HG02623 (cell line): ENCODE measurements around the gene LHFPL3.
"Not testable (repeated sequence)": the region's sequence is repeated elsewhere in the genome, so short reads cannot be mapped to it uniquely, and the experiment has no call there.

Experiments
- ATAC-seq: cut with Tn5 transposase; IDR thresholded peaks from one replicate; pipeline ENCODE4 v1.9.1; 2021; ENCODE audit warnings: moderate library complexity; ENCODE audit not compliant: unreplicated experiment

LHFPL3 gene

DNA sequence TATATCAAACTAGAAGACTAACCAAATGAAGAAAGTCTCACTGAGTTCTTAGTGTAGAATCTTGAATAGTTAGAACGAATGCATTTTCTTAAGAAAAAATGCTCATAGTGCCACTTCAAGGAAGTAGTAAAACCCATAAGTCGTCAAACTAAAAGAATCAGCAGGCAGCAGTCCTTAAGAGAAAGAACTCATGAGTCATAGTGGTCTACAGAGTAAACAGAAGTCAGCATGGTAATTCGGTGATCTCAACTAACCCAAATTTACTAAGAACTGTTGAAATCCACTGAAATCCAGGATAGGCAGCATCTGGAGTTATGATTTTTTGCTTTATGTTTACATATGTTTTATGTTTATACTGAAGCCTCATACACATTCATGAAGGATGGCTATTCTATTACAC lies 256.2 kb downstream of the LHFPL3 start:
- ATAC-seq: no peak

DNA sequence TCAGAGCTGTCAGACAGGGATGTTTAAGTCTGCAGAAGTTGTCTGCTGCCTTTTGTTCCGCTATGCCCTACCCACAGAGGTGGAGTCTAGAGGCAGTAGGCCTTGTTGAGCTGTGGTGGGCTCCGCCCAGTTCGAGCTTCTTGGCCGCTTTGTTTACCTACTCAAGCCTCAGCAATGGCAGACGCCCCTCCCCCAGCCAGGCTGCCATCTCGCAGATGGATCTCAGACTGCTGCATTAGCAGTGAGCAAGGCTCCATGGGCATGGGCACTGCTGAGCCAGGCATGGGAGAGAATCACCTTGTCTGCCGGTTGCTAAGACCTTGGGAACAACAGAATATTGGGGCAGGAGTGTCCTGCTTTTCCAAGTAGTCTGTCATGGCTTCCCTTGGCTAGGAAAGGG lies 267.2 kb downstream of the LHFPL3 start:
- ATAC-seq: not testable (repeated sequence)

DNA sequence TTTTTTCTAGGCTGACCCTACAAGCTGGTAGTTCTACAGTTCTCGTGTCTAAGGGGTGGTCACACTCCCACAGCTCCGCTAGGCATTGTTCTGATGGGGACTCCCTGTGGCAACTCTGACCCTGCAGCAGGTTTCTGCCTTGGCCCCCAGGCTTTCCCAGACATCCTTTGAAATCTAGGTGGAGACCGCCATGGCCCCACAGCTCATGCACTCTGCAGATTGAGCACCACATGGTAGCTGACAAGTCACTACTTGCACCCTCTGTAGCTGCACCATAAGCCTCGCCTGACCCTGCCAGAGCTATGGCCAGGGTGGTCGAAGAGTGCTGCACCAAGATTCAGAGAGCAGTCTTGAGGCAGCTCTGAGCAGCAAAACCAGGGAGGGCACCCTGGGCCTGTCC lies 275.6 kb downstream of the LHFPL3 start:
- ATAC-seq: no peak

DNA sequence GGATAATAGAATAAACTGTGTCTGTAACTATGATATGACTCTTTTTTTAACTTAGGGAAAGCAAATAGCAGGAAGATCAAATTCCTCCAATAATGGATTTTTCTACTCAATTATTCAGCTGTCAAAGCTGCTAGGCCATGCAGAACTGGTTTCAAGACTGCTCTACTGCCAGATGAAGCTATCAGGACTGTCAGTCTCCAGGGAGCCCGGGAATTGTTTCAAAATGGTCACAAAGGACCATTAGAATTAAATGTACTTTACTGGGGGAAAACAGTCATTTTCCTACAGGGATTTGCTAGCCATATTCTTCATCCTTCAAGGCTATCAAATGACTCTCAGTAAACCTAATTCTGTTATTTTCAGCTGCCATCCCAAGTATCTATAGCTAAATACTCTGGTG lies 276.3 kb downstream of the LHFPL3 start:
- ATAC-seq: no peak

DNA sequence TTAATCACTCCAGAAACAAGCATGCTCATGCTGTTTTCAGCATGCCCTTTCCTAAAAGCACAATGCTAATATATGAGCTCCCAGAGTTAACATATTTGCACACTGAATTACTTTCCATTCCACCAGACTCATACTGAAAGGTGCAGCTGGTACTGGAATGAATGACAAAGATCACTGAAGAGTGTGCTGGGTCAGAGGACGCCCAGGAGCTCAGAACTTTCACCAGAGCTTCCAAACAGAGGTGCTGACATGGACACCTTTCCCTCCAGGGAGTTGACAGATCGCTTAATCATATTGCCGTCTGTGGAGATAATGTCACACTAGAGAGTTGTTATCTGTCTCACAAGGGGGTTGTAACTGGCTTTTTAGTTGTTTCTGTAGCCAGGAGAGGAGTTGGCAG lies 292.9 kb downstream of the LHFPL3 start:
- no peak for ATAC-seq

DNA sequence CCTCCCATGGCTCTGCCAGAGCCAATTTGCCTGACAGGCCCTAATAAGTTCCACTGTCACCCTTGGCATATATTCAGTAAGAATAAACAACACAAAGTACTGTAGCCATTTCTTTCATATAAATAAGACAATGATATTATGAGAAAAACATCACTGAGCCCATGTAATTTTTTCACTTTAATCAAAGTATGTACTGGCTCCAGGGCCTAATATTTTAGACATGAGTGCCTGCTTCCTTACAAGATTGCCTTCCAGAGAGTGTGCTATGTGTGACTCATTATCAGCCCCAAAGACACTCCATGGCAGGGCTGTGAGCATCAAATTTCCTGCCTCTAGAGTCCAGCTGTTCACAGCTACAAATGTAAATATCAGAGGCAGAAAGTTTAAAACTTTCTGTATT lies 297.6 kb downstream of the LHFPL3 start:
- no peak for ATAC-seq

DNA sequence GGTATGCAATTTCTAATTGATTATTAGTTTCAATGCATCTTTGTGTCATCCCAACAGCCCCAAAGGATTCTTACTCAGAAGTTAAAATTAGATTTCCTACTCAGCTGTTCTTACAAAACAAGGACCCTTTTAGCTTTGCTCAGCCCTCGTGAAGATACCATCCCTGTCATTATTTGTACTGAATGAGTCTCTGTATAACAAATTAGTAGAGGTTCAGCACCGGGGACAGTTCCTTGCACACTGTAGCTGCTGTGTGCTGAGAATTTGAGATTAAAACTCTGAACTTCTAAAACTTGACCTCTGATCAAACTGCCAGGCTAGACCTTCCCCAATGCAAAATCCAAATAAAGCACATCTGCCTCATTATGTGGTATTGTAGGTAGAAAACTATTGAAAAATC lies 299.1 kb downstream of the LHFPL3 start:
- no peak for ATAC-seq

DNA sequence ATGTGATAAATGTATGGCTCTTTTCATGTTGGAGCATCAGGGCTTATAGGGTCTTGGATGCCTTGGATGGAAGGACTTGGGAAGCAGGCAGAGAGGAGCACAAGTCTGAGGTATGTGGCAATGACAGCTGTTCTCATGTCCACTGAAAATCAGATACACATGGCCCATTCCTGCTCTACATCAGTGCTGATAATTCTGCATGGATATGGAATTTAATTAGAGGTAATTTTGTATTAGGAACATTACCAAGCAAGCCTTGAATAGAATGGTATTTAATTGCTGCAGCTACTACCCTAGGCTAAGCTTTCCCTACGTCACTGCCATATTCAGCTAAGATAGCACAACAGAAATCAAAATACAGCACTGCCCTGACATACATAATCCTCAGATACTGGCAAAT lies 299.6 kb downstream of the LHFPL3 start:
- no peak for ATAC-seq

DNA sequence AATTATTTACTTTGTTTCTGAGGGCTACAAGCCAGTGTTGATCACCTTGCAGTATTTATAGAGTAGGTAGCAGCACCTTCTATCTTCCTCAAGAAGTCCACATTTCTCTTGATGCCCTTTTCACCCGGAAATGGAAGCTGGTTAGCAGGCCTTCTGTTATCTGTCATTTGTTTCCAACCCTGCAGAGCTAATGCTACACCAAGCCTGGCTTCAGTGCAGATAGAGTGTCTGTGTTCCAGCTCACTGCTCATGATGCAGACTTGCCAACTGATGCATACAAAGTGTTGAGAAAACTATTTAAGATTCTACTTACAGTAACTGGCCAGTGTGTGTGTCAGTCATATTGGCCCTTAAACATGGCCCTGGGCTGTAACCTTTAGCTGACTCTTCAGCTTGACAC lies 301.0 kb downstream of the LHFPL3 start:
- ATAC-seq: no peak

DNA sequence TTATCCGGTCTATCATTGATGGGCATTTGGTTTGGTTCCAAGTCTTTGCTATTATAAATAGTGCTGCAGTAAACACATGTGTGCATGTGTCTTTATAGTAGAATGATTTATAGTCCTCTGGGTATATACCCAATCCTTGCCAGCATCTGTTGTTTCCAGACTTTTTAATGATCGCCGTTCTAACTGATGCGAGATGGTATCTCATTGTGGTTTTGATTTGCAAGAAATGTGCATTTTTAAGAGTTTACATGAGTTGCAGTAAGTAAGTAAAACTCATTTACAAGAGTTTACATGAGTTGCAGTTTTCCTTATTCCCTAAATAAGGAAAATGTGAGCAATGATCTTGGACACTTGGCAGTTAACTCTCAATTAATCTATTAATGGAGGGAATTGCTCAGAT lies 312.1 kb downstream of the LHFPL3 start:
- ATAC-seq: no peak

DNA sequence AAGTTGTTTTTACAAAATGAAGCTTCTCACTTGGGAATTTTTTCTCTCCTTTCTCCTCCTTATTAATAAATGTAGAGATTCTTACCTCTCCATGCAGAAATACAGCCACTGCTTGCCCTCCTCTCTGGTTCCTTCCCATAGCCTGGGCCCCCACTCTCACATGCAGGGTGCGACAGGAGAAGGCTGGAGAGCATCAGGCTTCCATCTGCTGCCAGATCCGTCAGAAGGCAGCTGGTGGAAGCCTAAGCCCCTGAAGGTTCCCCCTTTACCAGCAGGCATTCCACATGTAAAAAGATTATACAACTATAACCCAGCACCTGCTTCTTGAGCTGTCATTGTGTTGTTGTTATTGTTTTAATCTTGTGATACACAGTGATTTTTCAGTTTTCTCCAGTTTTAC lies 314.2 kb downstream of the LHFPL3 start:
- ATAC-seq: no peak

DNA sequence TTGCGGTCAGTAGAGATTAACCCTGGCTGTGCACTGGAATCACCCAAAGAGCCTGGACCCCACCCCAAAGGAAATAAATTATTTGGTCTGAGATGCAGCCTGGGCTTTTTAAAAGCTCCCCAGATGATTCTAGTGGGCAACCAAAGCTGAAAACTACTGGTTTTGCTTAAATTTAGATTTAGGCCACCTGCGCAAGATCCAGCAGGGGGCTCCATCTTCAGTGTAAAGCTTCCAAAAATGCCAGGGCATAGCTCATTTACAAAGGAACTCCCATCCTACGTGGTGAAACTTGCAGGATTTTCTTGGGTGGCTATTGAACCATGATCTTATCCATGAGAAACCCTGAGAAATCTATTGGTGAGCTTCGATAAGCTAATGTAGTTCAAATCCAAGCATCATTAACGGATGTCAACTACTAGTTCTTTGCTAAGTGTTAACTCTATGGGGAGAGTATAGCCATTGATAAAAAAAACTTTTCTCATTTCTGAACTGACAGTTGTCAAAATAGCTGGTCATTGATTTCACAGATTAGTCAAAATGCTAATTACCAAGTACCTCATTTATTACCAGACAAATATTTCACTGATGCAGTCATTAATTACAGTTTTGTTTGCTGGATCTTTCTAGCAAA lies 315.3 kb downstream of the LHFPL3 start:
- ATAC-seq: no peak

DNA sequence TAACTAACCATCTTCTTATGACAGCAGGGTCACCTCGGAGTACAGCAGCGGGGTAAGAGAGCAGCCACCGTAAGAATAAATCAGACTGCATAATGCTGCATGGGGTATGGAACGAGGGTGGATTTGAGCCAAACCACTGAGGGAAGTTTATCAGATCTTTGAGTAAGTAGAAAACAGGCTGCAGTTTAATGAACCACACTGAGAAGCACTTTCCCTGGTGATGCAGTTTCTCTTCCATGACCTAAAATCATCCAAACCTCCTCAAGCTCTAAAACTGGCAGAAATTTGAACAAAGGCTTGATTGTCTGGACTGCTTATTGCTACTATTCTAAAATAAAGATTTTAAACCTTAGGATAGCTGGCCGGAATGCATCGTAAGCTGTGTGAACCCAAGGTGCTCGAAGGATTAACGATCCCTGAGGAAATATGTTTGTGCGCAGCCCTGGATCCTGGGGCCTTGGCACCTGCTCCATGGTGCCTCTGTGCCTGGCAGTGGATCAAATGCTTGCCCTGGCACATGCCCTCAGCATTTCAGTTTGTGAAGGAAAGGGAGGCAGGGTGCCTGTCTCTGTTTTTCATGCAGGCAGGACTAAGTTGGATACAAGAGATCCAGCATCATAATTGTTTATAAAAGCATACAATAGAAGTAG lies 322.7 kb downstream of the LHFPL3 start:
- ATAC-seq: no peak

DNA sequence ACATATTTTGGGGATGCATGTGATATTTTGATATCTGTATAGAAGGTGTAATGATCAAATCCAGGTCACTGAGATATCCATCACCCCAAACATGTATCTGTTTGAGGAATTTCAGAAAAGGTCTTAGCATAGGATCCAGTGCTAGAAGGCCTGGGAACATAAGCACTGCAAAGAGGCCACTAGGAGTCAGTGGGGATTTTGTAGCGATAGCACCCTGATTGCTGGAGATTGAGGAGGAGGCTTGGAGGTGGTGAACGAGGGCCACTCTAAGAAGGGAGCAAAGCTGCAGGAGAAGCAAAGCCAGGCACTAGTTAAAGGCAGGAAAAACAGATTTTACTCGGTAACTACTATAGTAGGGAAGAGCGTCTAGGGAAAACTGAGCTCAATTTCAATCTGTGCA lies 324.0 kb downstream of the LHFPL3 start:
- ATAC-seq: no peak

DNA sequence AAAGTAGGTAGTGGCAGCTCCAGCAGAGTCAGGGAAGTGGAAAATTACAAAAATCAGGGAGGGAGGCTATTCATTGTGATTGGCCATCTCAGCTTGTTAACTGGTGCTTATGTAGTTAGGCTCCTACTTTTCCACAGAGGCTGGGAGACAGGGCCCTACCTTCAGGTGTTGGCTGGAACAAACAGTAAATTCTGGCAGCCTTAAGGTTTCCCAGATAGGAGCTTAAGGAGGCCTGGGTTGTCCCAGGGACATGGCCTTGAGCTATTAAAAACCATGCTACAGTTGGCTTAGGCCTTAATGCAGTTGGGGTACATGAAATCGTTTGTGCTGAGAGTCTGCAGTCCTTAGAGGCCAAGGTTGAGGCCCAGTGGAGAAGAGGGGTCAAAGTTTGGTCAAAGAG lies 324.5 kb downstream of the LHFPL3 start:
- ATAC-seq: no peak

DNA sequence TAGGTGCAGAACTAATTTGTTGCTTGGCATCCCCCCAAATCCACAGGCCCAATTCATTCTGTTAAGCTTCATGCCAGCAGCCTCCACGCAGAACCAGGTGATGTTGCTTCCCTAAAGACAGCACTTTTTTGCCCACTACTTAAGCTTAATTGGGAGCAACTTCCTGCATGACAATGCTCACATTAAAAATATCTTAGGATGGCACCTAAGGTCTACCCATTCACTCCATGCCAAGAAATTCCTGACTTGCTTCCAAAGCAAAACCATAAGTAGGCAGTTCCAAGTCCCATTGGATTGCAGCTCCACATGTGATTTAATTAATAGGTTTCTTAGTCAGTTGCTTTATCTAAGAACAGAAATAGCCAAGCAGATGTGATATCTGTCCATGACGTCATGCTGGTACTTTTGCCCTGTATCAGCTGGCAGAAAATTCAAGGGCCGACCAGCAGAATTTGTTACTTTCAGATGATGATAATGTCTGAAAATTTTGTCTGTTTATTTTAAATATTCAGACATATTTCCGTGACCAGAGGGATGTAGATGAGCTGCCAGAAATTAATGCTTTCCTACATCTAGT lies 325.5 kb downstream of the LHFPL3 start:
- no peak for ATAC-seq

DNA sequence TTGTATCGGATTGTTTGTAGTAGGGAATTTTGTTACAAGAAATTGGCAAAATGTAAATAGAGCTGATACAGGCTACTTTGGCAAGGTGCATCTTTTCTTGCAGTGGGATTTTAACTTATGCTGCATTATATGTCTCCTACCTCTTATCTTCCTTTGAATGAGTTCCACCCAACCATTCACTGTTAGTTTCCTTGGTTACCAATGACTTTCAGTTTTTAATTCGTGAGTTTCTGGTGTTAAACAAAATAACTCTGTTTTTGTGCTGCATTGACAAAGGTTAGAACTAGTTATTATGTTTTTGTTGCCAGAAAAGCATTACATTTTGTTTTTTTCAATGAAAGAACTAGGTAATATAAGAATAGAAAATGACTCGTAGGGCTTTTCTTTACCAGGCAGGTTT lies 327.2 kb downstream of the LHFPL3 start:
- no peak for ATAC-seq

DNA sequence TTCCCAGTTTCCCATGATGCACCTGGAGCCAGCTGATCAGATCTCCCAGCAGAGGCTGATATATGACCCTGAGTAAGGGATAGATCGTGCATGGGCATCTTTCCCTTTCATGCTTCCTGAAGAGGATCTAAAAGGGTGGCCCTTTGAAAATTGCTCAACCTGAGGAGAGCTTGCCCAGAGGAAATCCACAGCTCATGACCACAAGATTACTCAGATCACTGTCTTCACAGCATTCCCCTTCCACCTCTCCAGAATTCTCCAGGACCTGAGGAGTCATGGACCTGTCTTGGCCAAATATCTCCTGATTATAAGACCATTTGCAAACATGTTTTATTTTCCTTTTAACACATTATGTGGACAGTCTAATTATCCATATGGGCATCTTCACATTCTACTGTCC lies 328.1 kb downstream of the LHFPL3 start:
- ATAC-seq: no peak

DNA sequence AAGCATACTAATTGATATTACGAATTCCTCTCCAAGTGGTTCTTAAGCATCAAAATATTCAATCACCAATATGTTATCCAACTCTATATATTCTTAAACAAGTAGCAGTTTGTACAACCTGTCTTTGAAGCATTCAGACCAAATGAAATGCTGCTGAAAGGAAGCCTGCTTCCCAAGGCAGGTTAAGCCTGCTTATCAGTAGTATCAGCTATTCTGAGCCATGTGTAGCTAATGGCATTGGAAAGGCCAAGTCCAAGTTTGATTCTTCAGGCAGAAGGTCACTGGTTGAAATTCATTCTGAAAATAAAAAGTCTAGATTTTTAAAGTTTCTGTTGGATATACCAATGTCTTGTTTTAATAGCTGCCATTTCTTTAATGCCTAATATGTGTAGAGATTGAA lies 328.7 kb downstream of the LHFPL3 start:
- ATAC-seq: no peak

DNA sequence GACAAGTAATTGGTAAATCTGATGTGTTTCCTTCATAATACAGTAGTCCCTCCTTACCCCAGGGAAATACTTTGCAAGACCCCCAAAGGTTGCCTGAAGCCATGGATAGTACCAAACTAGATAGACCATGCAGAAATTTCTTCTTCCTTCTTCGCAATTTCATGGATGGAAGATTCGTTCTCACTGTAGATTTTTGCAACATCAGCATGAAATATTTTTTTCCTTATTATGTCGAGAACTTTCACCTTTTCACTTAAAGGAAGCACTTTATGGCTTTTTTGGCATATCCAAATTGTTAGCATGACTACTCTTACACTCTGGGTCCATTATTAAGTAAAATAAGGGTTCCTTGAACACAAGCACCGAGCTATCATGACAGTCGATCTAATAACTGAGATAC lies 333.2 kb downstream of the LHFPL3 start:
- no peak for ATAC-seq

DNA sequence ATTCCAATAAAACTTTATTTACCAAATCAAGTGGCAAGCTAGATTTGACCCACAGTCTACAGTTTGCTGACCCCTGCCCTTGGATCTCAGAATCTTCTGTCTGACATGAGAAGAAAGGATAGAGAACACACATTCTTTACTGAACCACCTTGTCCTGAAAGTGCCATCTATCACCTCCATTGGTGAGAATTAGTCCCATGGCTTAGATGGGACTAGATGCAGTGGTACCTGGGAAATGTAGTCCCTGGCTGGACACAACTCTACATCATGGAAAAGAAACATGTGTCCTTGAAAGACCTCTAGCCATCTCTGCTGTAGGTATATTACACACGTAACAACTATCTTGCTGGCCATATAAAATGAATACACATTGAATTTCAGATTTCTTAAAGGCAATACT lies 336.2 kb downstream of the LHFPL3 start:
- no peak for ATAC-seq

DNA sequence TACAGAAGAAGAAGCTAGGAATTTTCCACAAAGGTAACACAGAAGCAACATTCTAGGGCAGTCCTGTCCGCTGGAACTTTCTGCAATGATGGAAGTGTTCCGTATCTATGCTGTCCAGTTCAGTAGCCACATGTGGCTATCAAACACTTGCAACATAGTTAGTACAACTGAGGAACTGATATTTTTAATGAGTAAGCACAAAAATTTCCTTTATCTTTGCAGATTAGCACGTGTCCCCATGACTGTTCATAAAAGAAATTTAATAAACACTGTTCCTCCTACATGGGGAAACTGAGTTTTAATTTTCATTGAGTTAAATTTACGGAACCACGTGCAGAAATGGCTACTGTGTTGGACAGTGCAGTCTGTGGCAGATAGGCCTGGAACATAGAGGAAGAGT lies 349.2 kb downstream of the LHFPL3 start:
- ATAC-seq: no peak

DNA sequence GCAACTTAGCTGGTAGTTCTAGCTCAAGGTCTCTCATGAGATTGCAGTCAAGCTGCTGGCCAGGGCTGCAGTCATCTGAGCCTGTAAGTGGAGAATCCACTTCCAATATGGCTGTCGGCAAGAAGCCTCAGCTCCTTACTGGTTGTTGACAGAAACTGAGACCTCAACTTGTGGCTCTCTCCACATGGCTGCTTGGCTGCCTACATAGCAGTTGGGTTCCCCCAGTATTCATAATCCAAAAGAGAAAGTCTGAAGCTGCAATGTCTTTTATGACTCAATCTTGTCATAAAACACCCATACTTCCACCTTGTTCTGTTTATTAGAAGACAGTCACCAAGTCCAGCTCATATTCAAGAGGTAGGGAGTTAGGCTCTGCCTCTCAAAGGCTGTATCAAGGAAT lies 350.7 kb downstream of the LHFPL3 start:
- no peak for ATAC-seq
